Activated CD4-positive, alpha-beta T cell treated with anti-CD3 and anti-CD28 coated beads for 48 hours (primary cell): ENCODE results near the gene KIF9.
"Not testable (repeated sequence)": the region's sequence is repeated elsewhere in the genome, so short reads cannot be mapped to it uniquely, and the experiment has no call there.

ENCODE experiments used
- DNase-seq: peaks from one replicate; pipeline ENCODE4 v3.0.0-alpha.2; 2020

KIF9 gene, protein sequence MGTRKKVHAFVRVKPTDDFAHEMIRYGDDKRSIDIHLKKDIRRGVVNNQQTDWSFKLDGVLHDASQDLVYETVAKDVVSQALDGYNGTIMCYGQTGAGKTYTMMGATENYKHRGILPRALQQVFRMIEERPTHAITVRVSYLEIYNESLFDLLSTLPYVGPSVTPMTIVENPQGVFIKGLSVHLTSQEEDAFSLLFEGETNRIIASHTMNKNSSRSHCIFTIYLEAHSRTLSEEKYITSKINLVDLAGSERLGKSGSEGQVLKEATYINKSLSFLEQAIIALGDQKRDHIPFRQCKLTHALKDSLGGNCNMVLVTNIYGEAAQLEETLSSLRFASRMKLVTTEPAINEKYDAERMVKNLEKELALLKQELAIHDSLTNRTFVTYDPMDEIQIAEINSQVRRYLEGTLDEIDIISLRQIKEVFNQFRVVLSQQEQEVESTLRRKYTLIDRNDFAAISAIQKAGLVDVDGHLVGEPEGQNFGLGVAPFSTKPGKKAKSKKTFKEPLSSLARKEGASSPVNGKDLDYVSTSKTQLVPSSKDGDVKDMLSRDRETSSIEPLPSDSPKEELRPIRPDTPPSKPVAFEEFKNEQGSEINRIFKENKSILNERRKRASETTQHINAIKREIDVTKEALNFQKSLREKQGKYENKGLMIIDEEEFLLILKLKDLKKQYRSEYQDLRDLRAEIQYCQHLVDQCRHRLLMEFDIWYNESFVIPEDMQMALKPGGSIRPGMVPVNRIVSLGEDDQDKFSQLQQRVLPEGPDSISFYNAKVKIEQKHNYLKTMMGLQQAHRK

DNA sequence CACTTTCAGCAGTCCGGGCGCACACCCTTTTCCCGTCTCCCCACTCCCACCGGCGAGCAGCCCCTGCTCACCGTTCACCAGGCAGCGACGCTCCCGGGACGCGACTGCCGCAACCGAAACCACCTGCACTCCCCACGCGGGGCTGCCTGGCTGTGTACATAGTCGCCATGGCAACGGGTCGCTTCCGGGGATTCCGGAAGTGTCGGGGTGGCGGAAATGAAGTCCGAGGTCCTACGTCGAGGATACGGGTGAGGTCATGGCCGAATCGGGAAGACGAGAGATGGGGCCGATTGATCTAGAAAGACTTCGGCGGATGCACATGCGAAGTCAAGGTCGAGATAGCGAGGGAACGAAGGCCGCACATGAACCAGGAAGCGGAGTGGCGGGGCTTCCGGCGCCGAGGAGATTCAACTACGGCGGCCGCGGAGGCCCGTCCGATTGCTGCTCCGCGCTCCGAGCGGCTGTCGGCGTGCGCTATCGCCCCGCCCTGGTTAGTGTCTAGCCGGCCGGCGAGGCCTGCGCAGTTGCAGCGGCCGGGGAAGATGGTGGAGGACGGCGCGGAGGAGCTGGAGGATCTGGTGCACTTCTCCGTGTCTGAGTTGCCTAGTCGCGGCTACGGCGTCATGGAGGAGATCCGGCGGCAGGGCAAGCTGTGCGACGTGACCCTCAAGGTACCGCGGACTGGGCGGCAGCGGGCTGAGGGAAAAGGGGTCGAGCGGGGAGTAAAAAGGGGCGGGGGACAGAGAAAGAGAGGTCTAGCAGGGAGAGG lies at the start of gene KIF9, which contains the start of gene KLHL18:
Gene KIF9 (minus strand): TSS at position 376 of the 769 bp plus-strand sequence. CDS start 5,425 bp downstream, outside the sequence.
Gene KLHL18 (plus strand): TSS at position 521 of the 769 bp plus-strand sequence. CDS start 22 bp downstream, at position 543.
- peak; percentile 97 for DNase-seq

DNA sequence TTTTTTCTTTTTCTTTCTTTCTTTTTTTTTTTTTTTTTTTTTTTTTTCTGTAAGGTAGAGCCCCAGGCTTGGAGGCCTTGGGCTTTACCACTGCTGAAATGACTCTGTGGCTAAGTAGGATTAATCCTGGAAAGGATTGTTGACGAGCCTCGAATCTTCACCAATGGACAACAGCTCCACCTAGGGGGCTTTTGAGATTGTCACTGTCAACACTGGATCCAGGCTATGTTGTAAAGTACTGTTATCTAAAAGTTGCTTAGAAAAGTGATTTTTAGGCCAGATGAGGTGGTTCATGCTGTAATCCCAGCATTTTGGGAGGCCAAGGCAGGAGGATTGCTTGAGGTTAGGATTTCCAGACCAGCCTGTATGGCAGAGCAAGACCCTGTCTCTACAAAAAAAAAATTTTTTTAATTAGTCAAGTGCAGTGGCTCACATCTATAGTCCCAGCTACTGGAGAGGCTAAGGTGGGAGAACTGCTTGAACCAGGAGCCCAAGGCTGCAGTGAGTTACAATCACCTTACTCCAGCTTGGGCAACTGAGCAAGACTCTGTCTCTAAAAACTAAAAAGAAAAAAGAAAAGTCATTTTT lies 41.8 kb upstream of the KIF9 start:
- DNase-seq = peak; percentile 57

DNA sequence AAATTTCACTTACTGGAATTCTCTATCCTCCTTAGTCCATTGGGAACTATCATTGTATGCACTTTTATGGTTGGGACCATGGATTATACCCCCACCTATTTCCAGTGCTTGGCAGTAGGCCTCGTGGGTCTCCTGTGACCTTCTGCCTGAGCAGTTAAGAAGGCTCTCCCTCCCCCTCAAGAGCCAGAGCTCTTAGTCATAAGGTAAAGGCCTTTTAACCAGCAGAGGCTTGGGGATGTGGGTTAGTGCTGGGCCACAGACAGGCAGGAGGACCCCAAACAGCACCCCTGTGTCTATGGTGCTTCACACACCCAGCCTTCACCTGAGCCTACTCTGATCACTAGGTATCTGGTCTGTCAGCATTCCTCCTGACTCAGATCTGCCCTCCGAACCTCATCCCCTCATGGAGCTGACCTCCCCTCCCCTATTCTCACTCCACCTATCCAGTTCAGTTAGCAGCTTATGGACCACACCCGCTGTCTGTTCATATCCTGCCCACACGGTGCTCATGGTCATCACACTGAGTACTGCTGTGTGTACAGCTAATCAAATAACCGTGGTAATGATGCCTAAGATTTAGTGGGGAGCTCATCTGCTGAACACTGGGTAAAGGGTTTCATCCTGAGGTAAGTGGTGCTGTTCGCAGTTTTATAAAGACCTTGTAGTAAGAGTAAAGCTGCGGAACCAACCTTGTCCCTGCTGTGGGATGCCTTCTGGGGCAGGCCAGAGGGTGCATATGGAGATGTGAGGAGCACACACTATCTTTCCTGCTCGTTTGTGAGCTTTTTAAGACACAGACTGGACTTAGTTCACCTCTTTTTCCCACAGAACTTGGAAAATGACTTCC lies 41.1 kb upstream of the KIF9 start:
- no peak for DNase-seq

DNA sequence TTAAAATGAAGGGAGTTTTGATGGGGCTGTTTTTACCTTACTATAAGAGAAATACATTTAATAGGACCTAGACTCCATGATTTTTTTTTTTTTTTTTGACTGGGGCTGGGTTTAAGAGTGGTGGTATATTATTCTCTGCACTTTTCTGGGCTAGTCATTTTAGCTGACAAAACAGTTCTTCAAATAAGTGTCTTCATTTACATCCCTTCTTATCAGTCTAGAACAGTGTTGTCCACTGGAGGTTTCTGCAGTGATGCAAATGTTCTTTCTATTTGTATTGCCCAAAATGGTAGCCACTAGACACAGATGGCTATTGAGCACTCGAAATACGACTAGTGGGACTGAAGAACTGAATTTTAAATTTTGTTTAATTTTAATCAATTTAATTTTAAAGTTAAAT lies 37.4 kb upstream of the KIF9 start:
- DNase-seq = no peak

DNA sequence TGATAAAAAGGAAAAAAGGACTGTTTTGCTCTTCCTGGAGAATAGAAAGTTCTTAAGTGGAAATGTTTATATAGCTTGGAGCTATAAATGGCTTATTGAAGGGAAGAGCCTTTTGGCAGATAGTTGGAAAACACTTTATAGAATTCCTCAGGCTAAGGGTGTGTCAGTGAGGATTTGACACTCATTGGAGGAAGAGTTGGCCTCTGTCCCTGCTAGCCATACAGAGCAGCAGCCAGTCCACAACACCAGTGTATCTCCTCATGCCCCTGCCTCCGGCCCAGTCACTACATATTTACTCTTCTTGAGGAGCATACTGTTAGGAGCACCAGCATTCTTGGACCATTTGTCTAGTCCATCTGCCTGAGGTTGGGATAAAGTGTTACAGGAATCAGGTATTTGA lies 36.3 kb upstream of the KIF9 start:
- DNase-seq = no peak

DNA sequence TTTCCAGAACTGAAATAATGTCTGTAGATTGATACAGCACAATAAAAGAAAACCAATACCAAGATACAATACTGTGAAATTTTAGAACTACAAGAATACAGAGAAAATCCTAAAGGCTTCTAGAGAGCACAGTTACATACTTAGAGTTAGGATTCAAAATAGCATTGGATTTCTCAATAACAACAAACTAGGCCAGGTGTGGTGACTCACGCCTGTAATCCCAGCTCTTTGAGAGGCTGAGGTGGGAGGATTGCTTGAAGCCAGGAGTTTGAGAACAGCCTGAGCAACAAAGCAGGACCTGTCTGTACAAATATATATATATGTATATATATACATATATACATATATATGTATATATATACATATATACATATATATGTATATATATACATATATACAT lies 33.6 kb upstream of the KIF9 start:
- not testable (repeated sequence) for DNase-seq

DNA sequence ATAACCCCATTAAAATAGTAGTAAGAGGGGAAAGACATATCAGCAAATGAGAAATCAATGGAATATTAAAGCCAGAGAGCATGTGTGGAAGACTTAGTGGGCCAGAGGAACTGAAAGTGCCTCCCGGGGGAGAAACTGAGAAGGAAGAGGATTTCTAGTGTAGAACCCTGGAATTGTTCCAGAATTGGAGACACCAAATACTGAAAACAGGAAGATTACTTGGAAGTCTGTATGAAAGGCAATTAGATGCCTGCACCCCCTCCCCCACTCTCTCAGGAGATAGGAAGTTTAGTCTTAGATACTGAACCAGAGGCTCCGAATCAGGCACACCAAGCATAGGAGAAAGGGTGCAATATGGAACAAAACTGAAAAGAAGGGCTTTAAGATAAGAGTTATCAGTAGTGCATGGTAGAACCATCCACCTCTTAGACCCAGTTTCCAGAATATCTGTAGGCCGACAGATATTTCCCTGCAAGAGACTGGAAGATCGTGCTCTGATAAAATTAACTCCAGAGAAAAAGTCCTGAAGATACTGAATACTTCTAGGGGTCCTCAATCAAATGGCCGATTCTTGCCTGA lies 32.6 kb upstream of the KIF9 start:
- DNase-seq = no peak

DNA sequence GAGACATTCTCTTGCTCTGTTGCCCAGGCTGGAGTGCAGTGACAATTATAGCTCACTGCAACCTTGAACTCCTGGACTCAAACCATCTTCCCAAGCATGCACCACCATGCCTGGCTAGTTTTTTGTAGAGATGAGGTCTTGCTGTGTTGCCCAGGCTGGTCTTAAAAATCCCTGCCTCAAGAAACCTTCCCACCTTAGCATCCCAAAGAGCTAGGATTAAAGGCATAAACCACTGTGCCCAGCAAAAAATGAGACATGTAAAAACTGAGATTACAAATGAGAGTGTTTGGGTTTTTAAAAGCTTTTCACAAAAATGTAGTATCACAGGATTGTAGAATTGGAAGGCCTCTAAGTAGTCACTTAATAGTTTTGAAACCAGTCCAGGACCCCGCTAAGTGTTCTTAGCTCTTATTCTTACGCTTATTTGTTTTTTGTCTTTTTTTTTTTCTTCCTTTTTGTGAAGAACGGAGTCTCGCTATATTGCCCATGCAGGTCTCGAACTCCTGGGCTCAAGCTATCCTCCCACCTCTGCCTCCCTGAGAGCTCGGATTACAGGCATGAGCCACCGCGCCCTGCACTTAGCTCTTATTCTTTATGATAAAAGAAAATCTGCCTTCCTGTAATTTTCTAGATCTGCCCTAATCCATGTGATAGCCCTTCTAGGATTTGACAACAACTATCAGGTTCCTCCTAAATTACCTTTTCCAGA lies 31.6 kb upstream of the KIF9 start:
- DNase-seq = no peak

DNA sequence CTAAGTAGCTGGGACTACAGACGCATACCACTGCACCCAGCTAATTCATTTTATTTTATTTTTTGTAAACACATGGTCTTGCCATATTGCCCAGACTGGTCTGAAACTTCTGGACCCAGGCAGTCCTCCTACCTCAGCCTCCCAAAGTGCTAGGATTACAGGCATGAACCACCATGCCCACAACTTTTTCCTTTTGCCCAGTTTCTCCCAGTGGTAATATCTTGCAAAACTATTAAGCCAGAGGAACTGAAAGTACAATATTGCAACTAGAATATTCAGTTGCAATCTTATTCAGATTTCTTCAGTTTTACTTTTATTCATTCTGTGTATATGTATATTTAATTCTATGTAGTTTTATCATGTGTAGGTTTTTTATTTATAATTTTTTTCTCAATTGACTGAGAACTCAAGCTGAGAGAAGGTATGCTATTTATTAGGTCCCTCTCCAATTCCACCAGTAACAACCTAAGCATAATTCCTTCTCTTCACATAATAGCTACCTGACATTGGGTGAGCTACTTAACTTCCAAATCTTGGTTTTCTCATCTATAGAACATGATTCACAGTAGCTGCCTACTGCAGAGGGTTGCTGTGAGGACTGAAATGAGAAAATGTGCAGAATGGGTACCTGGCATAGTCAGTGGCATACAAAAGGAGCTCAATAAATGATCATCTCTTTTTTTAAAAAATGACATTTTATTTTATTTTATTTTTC lies 30.9 kb upstream of the KIF9 start:
- no peak for DNase-seq

DNA sequence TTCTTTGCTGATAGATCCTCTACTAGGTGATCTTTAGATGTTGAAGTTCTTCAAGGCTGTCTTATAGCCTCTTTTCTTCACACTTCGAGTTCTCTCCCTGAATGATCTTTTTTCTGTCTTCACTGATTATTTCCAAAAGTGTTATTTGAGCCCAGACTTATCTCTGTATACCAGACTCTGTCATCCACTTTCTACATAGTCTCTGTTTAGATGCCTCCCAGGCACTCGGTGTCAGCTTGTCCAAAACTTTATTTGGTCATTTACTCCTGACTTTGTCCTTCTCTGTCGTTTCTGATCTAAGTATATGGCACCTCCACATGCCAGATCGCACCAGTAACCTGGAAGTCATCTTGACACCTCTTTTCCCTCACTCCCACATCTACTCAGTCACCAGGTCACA lies 27.8 kb upstream of the KIF9 start:
- no peak for DNase-seq

DNA sequence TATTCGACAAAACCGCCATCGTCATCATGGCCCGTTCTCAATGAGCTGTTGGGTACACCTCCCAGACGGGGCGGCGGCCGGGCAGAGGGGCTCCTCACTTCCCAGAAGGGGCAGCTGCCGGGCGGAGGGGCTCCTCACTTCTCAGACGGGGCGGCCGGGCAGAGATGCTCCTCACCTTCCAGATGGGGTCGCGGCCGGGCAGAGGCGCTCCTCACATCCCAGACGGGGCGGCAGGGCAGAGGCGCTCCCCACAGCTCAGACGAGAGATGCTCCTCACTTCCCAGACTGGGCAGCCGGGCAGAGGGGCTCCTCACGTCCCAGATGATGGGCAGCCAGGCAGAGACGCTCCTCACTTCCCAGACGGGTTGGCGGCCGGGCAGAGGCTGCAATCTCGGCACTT lies 26.6 kb upstream of the KIF9 start:
- not testable (repeated sequence) for DNase-seq

DNA sequence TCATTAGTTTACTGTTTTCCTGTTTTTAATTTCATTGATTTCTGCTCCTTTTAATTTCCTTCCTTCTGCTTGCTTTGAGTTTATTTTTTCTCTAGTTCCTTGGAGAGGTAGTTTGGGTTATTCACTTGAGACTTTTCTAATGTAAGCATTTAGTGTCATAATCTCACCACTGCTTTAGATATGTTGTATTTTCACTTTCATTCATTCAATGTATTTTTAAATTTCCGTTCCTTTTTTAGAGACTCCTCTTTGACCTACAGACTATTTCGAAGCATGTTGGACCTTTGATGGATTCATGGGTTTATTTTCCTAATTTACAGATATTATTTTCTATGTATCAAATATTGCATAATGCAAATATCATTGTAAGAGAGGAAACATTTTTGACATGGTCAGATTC lies 23.4 kb upstream of the KIF9 start:
- DNase-seq = no peak

DNA sequence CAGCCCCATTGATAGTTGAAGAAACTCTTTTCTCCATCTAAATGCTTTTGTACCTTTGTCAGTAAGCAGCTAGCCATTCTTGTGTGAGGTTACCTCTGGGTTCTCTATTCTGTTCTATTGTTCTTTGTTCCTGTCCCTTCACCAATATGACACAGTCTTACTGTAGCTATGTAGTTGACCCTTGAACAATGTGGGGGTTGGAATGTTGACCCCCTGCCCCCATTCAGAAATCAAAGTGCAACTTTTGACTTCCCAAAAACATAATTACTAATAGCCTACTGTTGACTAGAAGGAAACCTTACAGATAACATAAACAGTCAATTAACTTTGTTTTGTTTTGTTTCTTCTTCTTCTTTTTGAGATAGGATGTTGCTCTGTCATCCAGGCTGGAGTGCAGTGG lies 18.9 kb upstream of the KIF9 start:
- no peak for DNase-seq

DNA sequence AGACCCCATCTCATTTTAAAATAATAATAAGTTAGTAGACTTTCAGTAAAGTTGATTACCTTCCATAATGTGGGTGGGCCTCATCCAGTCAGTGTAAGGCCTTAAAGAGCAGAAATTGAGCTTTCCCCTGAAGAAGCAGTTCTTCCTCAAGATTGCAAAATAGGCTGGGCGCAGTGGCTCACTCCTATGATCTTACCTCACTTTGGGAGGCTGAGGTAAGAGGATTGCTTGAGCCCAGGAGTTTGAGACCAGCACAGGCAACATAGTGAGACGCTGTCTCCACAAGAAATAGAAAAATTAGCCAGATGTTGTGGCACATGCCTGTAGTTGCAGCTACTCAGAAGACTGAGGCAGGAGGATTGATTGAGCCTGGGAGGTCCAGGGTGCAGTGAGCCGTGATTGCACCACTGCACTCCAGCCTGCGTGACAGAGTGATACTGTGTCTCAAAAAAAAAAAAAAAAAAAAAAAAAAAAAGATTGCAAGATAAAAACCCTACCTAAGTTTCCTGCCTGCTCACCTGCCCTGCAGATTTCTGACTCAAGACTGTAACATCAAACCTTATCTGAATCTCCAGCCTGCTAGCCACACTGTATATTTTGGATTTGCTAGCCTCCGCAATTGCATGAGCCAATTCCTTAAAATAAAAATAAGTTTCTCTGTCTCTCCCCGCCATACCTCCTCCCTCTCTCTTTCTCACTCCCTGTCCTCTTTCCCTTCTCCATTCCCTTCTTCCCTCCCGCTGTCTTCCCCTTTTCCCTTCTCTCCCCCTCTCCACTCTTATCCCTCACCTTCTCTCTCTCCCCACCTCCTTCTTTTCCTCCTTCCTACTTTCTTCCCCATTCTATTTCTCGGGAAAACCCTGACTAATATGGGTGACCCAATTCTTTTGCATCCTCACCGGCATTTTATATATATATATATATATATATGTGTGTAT lies 17.1 kb upstream of the KIF9 start:
- no peak for DNase-seq

DNA sequence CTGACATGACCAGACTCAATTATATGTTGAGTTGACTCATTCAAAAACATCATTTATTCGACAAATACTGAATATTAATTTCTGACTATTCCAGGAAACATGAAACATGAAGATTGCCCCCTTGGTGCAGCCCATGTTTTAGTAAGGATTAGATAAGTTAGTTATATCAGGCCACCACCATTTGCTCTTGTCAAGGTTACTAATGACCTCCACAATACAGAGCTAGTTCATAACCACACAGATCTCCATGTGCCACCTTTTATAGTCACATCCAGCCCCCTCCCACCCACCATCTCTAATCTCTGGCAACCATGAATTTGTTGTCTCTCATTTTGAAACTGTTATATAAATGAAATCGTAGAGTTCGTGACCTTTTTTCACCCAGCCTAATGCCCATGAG lies 15.8 kb upstream of the KIF9 start:
- no peak for DNase-seq

DNA sequence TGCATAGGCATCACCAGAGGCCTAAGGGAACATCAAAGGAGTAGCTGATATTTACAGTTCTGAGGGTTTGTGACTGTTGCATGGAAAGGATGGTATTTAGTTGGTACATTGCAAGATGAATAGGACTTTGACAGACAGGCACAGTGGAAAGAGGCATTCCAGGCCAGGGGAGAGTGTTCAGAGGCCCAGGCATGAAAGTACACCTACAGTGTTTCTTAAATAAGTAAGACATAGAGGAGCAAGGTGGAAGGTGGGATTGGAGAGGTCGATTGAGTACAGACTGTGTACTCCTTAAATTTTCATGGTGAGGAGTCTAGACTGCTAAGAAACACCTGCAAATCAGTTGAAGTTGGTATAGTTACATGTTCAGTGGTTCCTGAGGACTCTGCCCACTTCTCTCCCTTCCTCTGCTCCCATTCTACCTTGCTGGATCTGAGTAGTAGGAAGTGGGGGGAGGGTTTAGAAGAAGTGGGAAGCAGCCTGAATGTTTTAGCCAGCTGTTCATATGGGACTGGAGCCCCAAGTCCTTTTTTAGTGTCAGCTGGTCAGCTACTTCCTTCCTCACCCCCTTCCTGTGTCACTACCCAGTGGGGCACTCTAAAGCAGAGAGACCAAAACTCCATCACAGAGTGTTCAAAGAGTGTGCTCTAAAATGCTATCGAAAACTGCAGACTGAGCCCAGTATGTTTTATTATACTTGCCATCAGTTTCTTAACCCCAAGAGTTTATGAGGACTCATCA lies 14.1 kb upstream of the KIF9 start:
- DNase-seq = no peak

DNA sequence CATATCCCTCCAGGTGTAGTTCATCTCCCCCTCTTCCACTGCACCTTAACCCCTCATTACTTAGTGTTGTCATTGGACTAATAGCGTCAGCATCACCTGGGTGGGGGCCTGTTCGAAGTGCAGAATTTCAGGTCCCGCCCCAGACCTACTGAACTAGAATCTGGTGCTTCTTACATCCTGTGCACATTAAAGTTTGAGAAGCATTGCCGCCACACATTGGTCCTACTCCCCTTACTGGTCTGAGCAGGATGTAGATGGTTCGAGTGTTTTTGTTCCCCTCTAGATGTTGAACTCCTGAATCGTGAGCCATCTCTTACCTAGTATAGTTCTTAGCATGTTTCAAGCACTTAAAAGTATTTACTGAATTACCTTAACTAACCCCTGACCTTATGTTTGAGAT lies 13.4 kb upstream of the KIF9 start:
- no peak for DNase-seq

DNA sequence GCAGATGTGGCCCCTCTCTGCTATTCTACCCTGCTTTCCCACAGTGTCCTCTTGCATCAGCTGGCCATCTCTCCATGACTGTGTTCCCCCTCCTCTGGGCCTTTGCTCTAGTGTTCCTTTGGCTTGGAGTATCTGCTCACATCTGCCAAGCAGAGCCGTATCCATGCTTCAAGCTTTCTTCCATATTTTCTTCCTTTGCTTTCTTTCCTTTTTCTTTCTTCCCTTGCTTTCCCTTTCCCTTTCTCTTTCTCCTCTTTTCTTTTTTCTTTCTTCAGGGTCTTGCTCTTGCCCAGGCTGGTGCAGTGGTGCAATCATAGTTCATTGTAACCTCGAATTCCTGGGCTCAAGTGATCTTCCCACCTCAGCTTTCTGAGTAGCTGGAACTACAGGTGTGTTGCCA lies 12.7 kb upstream of the KIF9 start:
- DNase-seq = no peak
